Measurements from ENCODE around the gene REV1. TPM values are rescaled to one million over a fixed set of nuclear protein-coding genes. Genes with fewer than 3 reads are reported as not detected.
"Not testable (repeated sequence)": the region's sequence is repeated elsewhere in the genome, so short reads cannot be mapped to it uniquely, and the experiment has no call there.

Gene REV1
- total RNA-seq, 1 donor from 2014 or later: 52.1 TPM

- CTCF ChIA-PET: no interaction called here
- no peak for TF ChIP-seq CTCF (IDR thresholded peaks at IDR 0.05)
- H3K4me1 Mint-ChIP-seq: peaks cover 37% of the 10 kb centered on the region
- intact Hi-C loops (cut with micrococcal nuclease): no loop called here
- DNase-seq: no peak
- H3K27ac Mint-ChIP-seq: no peak overlapping the region
- no peak overlapping the region for H3K4me3 Mint-ChIP-seq
- no peak for ATAC-seq (ENCODE audit: low read depth)
- H3K36me3 Mint-ChIP-seq (ENCODE audit: low read depth): peaks cover 6% of the 10 kb centered on the region
- POLR2A ChIA-PET: no interaction called here
- no peaks in the 10 kb centered on the region for H3K9me3 Mint-ChIP-seq
- H3K27me3 Mint-ChIP-seq: no peaks in the 10 kb centered on the region
Observed at GRCh38 chr2:99480390-99480789, 9.4 kb downstream of the REV1 start.

DNA sequence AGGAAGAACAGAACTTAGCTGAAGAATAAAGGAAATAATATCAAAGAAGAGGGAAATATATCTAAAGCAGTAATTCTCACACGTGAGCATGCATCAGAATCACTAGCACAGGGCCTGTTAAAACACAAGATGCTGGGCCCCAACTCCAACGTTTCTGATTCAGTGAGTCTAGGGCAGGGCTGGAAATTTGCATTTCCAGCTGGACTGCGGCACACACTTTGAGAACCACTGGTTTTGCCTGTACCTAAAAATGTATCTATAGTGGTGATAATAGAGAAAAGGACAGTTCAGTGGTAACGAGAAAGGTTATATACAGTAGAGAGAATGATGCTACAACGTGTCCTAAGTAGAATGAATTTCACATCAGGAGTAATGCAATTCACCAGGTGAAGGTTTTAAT, 11.2 kb downstream of the REV1 start:
- peaks cover 6% of the 10 kb centered on the region for H3K36me3 Mint-ChIP-seq (ENCODE audit: low read depth)
- peaks cover 36% of the 10 kb centered on the region for H3K4me1 Mint-ChIP-seq
- no peak for ATAC-seq (ENCODE audit: low read depth)
- CTCF ChIA-PET: no interaction called here
- TF ChIP-seq CTCF (IDR thresholded peaks at IDR 0.05): no peak
- H3K9me3 Mint-ChIP-seq: no peaks in the 10 kb centered on the region
- POLR2A ChIA-PET: interaction anchor here (0.5 kb wide), 1 partner anchor 1143 kb away, joined by 4 read pairs; no protein-coding TSS in a partner anchor
- DNase-seq: no peak
- peak overlapping the region; percentile 19 for H3K27ac Mint-ChIP-seq
- intact Hi-C loops (cut with micrococcal nuclease): no loop called here
- no peak overlapping the region for H3K4me3 Mint-ChIP-seq
- no peaks in the 10 kb centered on the region for H3K27me3 Mint-ChIP-seq

DNA sequence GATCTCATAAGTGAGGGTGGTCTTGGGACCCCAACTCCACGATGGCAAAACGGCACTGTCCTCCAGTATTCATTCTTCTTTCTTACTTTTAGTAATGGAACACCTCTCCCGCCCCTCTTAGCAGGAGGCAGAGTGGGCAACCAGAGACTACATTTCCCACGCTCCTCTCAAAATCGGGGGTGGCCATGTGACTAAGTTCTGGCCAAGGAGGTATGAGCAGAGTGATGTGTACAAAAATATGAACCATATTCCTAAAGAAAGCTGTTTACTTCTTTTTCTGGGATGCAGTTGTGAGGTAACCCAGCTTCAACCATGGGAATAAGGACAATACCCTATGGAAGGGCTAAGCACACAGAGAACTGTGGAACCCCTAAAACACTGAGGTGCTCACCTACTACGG, 12.8 kb downstream of the REV1 start:
- DNase-seq (no peak), ATAC-seq (ENCODE audit: low read depth) (no peak)
- TF ChIP-seq CTCF (IDR thresholded peaks at IDR 0.05): no peak
- intact Hi-C loops (cut with micrococcal nuclease): no loop called here
- ChIA-PET CTCF (no interaction called here), POLR2A (no interaction called here)
- peaks cover 36% of the 10 kb centered on the region for H3K4me1 Mint-ChIP-seq
- no peaks in the 10 kb centered on the region for H3K9me3 Mint-ChIP-seq
- no peak overlapping the region for H3K27ac Mint-ChIP-seq
- no peaks in the 10 kb centered on the region for H3K27me3 Mint-ChIP-seq
- H3K4me3 Mint-ChIP-seq: no peak overlapping the region
- peaks cover 4% of the 10 kb centered on the region for H3K36me3 Mint-ChIP-seq (ENCODE audit: low read depth)

DNA sequence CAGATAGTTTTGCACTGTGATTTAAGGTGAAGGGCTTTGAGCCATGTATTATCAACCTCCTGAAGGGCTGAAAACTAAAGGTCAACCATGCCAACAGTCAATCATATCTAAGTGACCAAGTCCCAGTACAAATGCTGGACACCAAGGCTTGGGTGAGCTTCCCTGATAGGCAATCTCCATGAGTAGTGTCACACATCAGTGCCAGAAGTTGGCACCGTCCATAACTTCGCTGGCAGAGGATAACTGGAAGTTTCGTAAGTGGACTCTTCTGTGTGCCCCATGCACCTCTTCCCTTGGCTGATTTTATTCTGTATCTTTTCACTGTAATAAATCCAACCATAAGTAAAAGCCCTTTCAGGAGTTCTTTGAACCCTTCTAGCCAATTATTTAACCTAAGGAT, 13.2 kb downstream of the REV1 start:
- DNase-seq: no peak
- ATAC-seq (ENCODE audit: low read depth): no peak
- Mint-ChIP-seq H3K4me3 (no peak overlapping the region), H3K36me3 (ENCODE audit: low read depth) (peaks cover 4% of the 10 kb centered on the region), H3K27ac (no peak overlapping the region), H3K9me3 (no peaks in the 10 kb centered on the region), H3K4me1 (peaks cover 37% of the 10 kb centered on the region), H3K27me3 (no peaks in the 10 kb centered on the region)
- intact Hi-C loops (cut with micrococcal nuclease): no loop called here
- TF ChIP-seq CTCF (IDR thresholded peaks at IDR 0.05): no peak
- ChIA-PET POLR2A (no interaction called here), CTCF (no interaction called here)

- H3K9me3 Mint-ChIP-seq; H3K27me3 Mint-ChIP-seq; ATAC-seq (ENCODE audit: low read depth); H3K4me3 Mint-ChIP-seq; H3K27ac Mint-ChIP-seq; H3K36me3 Mint-ChIP-seq (ENCODE audit: low read depth); DNase-seq; intact Hi-C loops (cut with micrococcal nuclease); CTCF ChIA-PET; POLR2A ChIA-PET: not testable (repeated sequence)
- peaks cover 41% of the 10 kb centered on the region for H3K4me1 Mint-ChIP-seq
Observed at GRCh38 chr2:99475095-99475494, 14.7 kb downstream of the REV1 start.

DNA sequence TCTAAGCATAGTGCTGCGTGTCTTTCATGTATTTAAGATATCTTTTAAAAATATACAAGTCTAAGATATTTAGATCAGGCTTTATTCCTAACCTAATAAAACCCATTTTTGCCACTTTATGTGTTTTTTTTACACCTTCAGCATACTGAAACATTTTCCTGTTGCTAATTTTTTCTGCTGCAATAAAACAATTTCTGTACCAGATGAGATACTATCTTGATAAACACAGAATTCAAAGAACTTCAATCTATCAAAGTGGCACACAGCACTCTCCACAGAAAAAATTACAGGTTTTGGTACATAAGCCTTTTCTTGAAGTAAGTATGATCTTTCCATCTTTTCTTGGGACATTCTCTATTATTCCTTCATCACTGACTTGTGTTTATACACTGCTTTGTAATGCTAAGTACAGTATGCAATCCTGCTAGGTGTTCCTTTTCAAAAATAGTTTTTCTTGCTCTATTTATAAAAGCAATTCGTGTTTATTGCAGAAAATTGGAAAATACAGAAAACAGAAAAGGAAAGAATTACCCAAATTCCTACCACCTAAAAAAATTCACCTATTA, 16.2 kb downstream of the REV1 start:
- H3K27me3 Mint-ChIP-seq: no peaks in the 10 kb centered on the region
- ATAC-seq (ENCODE audit: low read depth) (no peak), DNase-seq (no peak)
- peaks cover 38% of the 10 kb centered on the region for H3K4me1 Mint-ChIP-seq
- H3K4me3 Mint-ChIP-seq: no peak overlapping the region
- H3K36me3 Mint-ChIP-seq (ENCODE audit: low read depth): peaks cover 9% of the 10 kb centered on the region
- intact Hi-C loops (cut with micrococcal nuclease): no loop called here
- no peak overlapping the region for H3K27ac Mint-ChIP-seq
- H3K9me3 Mint-ChIP-seq: peaks cover 3% of the 10 kb centered on the region
- POLR2A ChIA-PET: no interaction called here
- no peak for TF ChIP-seq CTCF (IDR thresholded peaks at IDR 0.05)
- CTCF ChIA-PET: no interaction called here

Measured in activated B cell treated with CpG ODN at 0.5 μM for 24 hours (primary cell).